Occipital lobe (tissue), 2 donors: Measurements from ENCODE around the gene SUCLG2. TPM values are rescaled to one million over a fixed set of nuclear protein-coding genes. Genes with fewer than 3 reads are reported as not detected.
"Not testable (repeated sequence)": the region's sequence is repeated elsewhere in the genome, so short reads cannot be mapped to it uniquely, and the experiment has no call there.

ENCODE experiments used
- DNase-seq: peaks from one replicate; lab custom pipeline; 2025; lab: John Stamatoyannopoulos, UW
- total RNA-seq: library from RNA; depleted of rRNA; stranded (reverse); fragments of >200 nt; gene quantifications from one replicate; pipeline ENCODE4 v1.2.3, GENCODE V29; 2014

The SUCLG2 gene
- total RNA-seq, 1 donor from 2014 or later = 9.7 TPM

DNA sequence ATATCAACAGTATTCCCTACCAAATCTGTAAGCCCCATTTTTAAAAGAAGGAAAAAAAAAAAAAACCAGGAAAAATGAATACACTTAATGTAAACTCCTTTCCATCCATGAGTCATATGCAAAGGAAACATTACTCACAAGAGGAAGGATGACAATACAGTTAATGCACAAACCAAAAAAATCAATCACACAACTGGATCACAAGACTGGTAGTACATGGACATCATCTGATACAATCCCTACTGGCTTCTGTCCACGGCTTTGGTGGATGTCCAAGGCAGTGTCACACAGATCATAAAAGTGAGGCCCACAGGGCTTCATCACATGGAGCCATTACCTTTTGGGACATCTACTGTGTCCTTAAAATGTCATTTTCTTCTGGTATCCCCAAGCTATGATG is 44.0 kb downstream of the SUCLG2 start:
- no peak for DNase-seq

GRCh38 chr3:67609709-67610108 is 44.7 kb downstream of the SUCLG2 start:
- no peak for DNase-seq

DNA sequence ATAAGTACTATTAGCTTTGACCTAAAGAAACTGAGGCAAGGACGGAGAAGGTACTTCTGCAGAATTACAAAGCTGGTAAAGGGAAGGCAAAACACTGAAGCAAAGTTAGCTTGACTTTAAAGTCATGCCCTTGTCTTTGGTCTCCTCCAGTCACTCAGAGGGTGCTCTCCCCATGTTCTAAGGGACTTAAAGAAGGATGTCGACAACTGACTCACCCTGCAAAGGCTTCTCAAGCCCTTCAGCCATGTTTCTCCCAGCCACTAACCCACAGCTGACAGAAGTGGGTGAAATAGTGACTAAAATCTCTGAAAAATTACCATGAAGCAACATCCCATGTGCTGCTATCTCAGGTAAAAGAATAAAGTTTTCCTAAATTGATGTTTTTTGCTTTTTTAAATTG is 46.4 kb downstream of the SUCLG2 start:
- DNase-seq = no peak

- no peak for DNase-seq
Measured at GRCh38 chr3:67605377-67605776, 49.0 kb downstream of the SUCLG2 start.

- no peak for DNase-seq
Measured at GRCh38 chr3:67602816-67603215, 51.6 kb downstream of the SUCLG2 start.

DNA sequence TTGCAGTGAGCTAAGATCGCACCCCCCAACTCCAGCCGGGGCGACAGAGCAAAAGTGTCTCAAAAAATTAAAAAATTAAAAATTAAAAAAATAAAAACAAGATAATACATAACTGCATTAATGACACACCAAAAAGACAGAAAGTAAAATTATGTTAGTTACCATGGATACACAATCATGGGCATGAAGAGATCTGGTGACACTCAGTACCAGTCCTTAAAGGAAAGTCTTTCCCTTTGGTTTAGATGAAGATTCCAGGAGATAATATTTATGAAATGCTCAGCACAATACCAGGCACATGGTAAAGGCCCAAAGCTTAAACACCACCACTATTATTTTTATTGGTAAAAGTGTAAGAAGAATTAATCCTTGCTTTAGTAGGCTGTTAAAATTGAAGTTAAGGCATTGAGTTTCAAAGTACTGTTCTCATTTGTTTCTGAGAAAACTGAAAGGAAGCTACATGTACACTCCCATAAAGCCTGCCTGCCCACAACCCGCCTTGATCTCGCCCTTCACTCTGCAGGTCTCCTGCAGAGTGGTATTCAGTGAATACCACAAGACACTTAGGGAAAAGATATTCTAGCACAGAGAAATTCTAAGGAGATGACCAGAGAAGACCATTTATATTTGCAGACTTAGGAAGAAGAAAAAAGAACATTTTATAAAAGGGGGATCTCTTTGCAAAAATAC is 52.3 kb downstream of the SUCLG2 start:
- no peak for DNase-seq

DNA sequence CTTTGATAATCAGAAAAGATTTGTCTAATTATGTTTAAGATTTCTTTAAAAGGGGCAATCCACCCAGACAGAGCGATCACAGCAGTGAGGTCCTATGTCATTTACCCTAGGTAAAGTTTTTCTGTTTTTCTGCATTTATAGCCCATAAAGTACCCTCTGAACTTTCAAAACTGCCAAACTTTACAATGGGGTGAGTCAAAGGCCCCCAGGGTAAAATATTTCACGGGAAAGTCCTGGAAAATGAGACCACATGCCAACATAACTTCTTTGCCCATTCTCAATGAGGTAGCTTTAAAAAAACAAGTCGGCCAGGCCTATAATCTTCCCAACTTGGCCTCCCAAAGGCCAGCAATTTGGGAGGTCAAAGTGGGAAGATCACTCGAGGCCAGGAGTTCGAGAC is 53.0 kb downstream of the SUCLG2 start:
- no peak for DNase-seq

DNA sequence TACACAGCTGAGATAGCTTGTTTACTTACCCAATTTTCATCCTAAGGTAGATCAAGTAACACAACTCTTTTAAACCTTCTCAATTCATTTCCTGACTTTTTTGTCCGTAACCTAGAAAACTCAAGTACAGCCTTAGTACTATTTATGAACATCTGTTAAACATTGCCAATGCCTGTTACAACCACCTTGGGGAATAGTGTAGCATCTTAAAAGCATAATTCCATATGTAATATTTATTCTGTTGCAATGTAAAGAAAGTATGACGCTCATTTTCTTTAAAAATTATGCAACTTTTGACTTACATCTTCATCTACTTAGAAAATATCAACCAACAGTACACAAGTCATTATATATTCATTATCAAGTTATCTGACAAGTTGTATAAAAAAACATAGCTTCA is 54.6 kb downstream of the SUCLG2 start:
- DNase-seq = no peak

GRCh38 chr3:67598814-67599556 is 55.4 kb downstream of the SUCLG2 start:
- no peak for DNase-seq

DNA sequence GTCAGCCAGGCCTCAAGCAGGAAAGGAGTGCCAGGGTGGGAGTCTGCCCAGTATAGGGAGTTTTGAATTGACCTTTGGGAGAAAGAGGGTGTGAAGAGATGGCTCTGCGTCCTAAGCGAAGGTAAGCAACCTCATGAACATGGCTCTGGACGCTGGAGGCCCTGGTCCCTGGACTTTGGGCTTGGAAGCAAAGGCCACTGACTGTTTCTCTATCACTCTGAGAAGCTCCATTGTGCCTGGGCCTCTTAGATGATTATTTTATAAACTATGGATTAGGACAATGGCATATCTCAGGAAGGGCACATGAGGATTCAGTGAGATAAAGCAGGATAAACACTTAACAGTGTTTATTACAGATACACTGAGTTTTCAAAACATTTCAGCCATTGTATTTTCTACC is 59.0 kb downstream of the SUCLG2 start:
- no peak for DNase-seq

- DNase-seq = no peak
Measured at GRCh38 chr3:67593761-67594234, 60.6 kb downstream of the SUCLG2 start.

- no peak for DNase-seq
Measured at GRCh38 chr3:67592057-67592456, 62.4 kb downstream of the SUCLG2 start.

DNA sequence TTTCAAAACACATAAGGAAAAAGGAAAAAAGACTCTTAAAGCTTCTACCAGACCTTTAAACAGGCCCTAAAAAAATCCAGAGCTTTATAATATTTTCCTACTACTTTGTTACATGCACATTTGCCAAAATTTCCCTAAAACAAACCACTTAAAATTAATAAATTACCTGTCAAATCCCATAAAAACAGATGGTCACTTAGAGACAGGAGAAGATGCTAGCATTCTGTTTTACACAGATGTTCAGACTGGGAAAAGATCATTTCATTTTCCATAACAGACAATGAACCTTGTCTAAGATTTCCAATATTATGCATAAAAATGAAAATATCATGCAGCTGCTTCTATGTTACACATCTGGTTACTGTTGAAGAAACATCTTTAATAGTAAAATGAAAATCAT is 66.6 kb downstream of the SUCLG2 start:
- no peak for DNase-seq

GRCh38 chr3:67587301-67587700 is 67.1 kb downstream of the SUCLG2 start:
- DNase-seq = no peak

- not testable (repeated sequence) for DNase-seq
Measured at GRCh38 chr3:67584608-67585007, 69.8 kb downstream of the SUCLG2 start.

DNA sequence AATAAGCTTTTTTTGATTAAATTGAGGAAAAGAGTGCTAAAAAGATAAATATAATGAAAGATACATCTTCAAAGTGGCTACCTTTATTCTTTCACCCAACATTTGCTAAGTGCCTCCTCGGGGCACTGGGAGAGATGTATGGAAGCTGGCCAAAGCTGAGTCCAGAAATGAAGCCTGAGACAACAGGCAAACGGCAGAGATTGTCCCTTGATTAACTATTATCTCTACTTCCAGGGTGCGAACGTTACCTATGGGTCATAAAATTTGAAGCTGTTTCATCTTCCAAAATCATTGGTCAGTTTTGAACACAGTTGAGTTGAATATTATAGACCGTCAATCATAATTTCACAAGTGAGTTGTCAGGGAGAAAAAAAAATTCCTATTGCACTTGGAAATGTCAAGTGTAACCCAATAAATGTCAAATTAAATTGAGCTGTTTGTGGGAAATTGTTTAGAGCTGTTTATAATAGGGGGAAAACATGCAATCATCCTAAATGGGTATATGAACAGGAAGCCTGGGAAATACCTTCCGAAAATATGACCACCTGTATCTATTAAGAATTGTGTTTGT is 73.9 kb downstream of the SUCLG2 start:
- DNase-seq = no peak

DNA sequence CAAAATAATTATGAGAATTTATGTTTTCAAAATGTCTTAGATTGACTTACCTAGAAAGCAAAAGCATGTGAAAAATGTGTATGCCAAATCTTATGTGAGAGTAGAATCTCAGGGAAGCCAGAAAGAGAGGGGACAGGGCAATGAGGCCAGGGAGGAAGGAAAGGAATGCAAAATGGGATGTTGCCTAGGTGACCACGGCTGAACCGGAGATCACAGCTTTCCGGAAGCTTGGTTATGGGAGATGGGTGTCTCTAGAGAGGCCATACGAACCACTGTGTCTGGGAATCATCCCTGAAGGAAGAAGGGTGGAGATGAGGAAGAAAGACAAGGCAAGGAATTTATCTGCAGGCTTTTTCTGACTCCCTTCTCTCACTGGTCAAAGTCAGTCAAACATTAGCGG is 76.0 kb downstream of the SUCLG2 start:
- no peak for DNase-seq

- DNase-seq = no peak
Measured at GRCh38 chr3:67576441-67576840, 78.0 kb downstream of the SUCLG2 start.

DNA sequence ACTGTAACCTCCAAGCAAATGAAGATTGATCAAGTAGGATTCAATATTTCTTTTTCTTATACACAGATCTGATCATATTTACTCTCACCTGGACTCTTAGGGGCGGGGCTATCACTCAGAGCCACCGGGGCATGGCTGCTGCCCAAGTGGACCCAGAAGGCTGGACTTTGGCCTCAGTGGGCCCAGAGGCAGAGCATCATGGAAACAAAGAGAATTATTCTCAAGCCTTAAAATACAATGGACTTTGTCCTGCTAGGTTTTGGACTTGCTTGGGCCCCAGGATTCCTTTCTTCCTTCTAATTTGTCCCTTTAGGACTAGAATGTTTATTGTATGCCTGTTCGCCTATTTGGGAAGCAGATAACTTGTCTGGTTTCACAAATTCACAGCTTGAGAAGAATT is 85.1 kb downstream of the SUCLG2 start:
- no peak for DNase-seq

DNA sequence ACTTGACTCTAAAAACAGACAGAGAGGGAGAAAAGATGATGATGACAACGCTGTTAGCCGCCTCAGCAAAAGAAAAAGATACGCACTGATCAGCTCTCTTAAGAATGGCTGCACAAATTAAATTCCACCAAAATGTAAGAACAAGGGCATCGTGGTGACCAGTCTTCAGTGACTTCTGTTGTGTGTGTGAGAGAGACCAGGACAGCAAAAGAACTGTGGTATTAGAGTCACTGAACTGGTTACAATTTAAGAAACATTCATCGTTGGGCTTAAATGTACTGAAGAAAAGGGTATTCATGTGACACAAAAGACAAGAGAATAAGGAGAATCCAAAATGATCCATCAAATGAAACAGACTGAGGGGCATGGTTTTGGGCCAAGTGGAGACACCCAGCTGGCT is 86.5 kb downstream of the SUCLG2 start:
- DNase-seq = no peak

DNA sequence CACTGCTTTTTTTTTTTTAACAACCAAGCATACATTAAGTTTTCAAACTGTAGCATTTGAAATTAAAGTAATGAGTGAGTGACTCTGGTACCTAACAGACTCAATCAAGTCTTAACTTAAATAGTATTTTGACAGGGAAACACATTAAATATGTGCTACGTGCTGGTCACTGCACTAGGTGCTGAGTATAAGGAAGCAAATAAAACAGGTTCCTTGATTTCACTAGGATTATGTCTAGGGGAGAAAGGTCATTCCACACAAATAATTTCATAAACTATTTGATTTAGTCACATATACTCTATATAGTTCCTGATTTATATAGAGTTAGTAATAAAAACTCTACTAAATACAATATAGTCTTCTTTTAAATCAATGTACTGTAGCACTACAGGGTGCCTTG is 89.4 kb downstream of the SUCLG2 start:
- no peak for DNase-seq

DNA sequence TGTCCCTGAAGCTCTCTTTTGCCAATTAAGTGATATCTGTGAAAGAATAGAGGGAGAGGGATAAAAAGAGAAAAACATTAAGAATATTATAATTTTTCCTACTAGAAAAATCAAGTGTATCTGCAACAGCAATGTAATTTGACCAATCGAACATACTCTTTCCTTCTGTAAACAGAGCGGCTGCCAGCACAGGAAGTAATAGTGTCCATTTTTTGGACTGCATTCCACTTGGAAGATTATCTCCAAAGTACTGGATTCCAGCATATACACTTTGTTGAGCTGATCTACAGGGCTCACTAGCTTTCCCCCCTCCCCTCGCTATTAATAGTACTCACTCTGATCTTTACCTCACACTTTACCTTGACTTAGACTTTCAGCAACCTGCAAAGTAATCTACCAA is 90.4 kb downstream of the SUCLG2 start:
- DNase-seq = no peak
